GM18498 (cell line): ENCODE results near the gene METRNL.
"Not testable (repeated sequence)": the region's sequence is repeated elsewhere in the genome, so short reads cannot be mapped to it uniquely, and the experiment has no call there.

Experiments
- ATAC-seq: cut with Tn5 transposase; IDR thresholded peaks from one replicate; pipeline ENCODE4 v1.9.1; 2021; ENCODE audit warnings: mild to moderate bottlenecking, moderate library complexity; ENCODE audit not compliant: unreplicated experiment

Gene METRNL

DNA sequence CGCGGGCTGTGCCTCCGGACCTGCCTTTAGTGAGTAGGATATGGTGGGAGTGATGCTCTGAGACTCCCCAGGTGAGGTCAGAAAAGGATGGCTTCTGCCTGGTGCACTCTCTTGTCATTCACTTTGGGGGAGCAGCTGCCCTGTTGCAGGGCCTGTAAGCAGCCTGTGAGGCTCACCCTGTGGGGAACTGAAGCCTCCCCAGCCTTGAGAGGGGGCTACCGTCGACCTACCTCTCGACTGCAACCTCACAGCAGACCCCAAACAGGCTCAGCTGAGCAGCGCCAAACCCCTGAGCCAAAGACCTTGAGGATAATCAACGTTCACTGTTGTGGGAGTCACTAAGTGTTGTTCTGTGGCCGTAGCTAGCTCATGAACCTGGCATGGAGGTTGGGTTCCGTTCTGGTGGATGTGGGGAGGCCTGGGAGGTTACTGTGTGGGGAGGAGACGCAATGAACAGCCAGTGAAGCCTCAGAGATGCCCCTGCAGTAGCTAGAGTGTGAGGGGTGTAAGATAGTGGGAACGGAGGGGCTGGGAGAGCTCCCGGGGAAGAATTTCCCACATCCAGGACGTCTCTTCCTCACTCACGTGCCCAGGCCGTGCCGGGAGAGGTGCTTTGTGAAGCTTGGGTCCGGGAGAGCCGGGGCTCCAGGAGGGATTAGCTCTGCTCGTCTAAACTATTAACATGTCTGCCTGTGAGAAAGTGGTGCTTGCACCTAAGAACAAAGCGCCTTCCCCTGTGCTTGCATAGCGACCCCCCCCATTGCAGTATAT lies 38.8 kb downstream of the METRNL start:
- no peak for ATAC-seq

DNA sequence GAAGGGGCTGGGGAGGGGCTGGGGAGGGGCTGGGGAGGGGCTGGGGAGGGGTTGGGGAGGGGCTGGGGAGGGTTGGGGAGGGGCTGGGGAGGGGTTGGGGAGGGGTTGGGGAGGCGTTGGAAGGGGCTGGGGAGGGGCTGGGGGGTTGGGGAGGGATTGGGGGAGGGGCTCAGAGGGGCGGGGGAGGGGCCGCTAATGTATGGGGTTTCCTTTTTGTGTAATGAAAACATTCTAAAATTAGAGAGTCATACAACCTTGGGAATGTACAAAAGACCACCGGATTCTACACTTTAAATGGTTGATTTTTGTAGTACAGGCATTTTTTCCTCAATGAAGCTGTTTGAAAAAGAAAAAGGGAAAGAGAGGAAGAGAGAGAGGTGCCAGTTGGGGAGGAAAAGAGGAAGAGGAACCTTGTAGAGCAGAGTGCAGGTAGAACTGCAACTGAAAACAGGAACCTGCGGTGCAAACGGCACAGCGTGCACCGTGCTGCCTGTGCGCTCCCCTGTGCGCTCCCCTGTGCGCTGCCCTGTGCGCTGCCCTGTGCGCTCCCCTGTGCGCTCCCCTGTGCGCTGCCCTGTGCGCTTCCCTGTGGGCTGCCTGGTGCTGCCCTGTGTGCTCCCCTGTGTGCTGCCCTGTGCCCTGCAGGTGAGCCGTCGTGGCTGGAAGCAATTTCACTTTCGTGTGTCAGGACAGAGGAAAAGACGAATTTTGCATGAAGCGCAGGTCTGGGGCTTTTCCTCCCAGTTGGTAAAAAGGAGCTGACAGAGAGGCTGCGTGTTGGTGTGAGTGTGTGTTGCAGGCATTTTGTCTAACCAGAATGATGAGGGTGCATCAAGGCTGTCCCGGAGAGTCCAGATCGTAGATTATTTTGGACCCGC lies 40.8 kb downstream of the METRNL start:
- ATAC-seq: no peak

DNA sequence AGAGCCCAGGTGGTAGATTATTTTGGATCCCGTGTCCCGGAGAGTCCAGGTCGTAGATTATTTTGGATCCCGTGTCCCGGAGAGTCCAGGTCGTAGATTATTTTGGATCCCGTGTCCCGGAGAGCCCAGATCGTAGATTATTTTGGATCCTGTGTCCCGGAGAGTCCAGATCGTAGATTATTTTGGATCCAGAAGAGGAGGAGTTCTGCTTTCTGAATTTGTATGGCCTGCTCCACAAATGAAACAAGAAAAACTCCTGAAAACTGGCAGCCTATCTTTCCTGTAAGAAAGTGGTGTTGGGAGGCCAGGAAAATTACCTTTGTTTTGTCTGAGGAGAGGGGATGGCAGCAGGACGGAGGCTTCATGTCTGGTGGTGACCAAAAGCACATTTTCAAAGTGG lies 42.1 kb downstream of the METRNL start:
- ATAC-seq: not testable (repeated sequence)

DNA sequence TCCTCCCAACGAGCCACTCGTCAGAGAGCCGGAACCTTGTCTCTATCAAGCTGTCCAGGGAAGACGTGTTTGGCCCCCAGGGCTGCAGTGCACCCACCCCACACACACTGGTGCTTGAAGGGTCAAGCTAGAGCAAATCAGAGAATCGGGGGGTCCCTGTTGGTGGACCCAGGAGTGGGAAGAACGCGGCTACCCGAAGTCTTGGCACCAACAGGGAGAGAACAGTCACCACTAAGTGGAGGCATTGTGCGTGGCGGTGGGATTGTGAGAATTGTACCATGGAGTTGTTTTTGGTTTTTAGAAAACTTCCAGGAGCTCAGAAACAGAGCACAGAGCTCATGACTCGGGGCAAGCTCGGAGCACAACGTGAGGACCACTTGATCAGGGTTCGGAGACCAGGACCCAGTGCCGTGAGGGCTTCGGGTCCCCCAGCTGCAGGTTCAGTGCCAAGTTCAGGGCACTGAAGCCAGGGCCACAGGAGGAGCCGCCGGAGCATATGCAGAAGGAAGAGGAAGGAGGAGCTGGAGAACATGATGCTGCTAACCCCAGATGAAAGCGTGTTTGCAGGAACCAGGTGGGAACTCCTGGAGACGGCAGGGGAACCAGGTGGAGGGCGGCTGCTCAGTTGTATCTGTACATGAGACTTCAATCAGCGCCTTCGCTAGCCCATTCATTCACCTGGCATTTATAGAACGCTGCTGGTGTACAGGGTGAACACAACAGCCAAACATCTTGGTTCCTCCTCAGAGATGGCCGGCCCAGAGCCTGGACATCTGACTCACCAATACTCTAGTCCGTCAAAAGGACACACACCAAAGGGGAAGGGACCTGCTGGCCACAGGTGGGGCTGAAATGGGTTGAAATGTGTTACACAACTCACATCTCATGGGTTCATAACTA lies 42.8 kb downstream of the METRNL start:
- no peak for ATAC-seq

DNA sequence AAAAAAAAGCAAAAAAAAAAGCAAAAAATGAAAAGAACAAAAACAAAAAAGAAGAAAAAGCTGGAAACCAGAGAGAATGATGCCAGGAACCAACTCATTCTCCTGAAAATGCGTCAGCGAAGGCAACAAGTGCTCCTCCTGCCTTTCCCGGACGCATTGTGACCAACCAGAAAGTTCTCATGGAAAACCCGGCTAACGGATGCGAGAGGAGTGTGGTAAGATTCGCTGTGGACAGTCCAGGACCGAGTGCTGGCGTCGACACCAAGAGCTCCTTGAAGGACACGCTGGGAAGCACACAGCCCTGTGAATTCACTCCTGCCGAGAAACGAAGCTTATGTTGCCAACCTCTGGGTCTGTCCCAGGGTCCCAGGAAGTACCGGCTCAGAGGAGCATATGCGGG lies 43.4 kb downstream of the METRNL start:
- no peak for ATAC-seq

DNA sequence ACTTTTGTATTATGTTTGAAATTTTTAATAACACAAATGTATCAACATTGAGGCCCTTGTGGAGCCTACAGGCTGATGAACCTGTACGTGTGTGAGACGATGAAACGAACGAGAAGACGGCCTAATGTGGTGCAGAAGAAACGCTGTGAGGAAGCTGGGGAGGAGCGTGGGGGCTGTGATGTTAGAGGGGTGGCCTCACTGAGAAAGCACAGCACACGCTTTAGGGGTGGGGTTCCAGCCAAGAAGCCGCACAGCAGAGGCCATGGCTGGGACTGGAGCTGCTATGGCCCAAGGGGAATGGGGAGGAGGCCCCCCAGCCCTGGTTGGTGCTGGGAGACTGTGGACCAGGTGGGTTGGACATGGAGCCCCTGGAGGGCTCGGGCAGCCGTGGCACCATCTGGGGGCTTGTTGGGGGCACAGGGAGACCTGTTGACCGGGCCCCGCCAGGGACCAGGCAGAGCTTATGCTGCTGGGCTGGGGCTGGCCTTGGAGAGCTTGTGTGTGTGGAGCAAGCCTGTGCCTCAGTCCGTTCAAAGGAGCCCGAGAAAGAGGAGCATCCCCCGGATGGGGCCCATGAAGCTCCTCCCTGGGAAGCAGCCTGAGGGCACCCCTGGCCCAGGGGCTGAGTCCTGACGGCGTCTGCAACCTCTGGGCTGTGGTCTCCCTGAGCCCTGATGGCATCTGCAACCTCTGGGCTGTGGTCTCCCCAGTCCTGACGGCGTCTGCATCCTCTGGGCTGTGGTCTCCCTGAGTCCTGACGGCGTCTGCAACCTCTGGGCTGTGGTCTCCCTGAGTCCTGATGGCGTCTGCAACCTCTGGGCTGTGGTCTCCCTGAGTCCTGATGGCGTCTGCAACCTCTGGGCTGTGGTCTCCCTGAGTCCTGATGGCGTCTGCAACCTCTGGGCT lies 44.7 kb downstream of the METRNL start:
- no peak for ATAC-seq

DNA sequence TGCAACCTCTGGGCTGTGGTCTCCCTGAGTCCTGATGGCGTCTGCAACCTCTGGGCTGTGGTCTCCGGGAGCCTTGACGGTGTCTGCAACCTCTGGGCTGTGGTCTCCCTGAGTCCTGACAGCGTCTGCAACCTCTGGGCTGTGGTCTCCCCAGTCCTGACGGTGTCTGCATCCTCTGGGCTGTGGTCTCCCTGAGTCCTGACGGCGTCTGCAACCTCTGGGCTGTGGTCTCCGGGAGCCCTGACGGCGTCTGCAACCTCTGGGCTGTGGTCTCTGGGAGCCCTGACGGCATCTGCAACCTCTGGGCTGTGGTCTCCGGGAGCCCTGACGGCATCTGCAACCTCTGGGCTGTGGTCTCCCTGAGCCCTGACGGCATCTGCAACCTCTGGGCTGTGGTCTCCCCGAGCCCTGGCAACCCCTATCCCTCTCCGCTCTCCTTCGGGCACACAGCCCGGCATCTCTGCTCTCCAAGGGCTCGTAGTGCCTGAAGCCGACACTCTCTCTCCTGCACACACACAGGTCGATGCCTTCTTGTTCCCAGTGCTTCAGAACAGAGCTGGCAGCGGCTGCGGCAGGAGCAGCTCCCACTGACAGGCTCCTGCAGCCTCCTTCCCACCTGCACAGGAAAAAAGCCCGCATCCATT lies 45.6 kb downstream of the METRNL start:
- ATAC-seq: no peak

DNA sequence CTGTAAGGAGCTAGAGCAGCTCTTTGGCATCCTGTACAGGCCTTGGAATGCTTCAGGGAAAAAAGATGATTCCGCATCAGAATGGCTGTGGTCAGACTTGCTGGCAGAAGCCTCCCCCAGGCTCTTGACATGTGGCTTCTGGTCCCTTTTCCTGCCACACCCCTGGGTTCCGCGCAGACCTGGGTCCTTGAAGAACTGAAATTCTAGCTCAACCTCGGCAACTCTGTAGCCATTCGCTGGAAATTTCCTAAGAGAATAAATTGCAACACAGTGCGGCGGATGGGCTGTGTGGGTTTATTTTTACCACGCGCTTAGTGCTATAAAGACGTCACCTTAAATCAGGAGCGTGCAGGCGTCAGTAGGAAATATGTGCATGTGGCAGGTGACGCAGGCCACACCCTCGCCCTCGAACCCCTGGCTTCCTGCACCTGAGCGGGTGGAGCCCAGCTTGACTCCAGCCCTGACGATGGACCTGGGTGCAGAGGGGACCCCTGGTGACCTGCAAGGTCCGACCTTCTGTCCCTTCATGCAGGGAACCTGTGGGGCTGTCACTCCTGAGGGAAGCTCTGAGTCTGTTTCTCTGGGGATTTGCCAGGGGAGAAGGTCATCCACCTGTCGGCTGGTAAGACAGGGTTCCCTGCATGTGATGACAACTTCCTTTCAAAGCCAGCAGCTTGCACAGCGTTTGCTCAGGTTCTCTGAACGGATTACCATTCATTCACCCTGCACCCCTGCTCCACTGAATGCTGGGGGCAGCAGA lies 46.3 kb downstream of the METRNL start:
- ATAC-seq: no peak

DNA sequence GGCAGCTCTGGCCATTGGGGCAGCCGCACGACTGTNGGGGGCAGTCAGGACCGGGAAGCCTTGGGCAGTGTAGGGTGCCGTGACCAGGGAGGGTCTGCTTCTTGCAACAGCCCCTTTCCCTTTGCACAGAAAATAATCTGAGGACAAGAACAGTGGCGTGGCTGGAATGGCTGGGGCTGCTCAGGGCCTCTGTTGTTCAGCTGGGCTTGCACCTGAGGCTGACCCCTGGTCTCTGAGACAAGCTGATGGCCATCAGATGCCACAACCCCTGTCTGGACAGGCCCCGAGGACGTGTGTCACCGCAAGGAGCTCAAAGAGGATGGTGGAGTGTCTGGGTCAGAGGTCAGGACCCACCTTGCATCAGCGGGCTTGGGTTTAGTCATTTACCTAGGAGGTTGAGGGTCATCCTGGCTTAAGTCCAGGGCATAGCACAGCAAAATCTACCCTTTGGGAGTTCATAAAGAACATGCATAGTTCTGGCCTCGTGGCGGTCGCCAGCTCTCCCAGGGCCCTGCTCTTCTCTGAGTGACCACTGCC lies 46.9 kb downstream of the METRNL start:
- ATAC-seq: no peak

DNA sequence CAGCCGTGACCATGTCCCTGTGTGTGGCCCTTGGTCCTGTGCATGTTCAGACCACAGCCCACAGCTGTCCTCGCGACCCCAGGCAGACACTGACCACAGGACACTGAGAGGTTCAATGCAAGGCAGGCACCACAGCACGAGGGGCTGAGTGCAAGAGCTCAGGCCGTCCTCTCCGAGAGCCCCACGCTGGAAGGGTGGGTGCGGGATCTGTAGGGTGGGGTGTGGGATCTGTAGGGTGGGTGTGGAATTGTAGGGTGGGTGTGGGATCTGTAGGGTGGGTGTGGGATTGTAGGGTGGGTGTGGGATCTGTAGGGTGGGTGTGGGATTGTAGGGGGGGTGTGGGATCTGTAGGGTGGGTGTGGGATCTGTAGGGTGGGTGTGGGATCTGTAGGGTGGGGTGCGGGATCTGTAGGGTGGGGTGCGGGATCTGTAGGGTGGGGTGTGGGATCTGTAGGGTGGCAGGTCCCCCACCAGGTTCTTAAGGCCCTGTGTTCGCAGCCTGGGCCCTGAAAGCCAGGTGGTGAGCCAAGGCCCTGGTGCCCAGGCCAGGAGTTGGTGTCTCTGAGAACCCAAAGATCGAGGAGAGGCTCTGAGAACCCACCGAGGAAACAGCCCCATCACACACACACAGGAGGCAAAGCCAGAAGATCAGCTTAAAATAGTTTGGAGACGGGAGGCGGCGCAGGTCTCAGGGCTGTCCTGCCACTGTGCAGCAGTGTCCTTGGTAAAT lies 48.2 kb downstream of the METRNL start:
- no peak for ATAC-seq

DNA sequence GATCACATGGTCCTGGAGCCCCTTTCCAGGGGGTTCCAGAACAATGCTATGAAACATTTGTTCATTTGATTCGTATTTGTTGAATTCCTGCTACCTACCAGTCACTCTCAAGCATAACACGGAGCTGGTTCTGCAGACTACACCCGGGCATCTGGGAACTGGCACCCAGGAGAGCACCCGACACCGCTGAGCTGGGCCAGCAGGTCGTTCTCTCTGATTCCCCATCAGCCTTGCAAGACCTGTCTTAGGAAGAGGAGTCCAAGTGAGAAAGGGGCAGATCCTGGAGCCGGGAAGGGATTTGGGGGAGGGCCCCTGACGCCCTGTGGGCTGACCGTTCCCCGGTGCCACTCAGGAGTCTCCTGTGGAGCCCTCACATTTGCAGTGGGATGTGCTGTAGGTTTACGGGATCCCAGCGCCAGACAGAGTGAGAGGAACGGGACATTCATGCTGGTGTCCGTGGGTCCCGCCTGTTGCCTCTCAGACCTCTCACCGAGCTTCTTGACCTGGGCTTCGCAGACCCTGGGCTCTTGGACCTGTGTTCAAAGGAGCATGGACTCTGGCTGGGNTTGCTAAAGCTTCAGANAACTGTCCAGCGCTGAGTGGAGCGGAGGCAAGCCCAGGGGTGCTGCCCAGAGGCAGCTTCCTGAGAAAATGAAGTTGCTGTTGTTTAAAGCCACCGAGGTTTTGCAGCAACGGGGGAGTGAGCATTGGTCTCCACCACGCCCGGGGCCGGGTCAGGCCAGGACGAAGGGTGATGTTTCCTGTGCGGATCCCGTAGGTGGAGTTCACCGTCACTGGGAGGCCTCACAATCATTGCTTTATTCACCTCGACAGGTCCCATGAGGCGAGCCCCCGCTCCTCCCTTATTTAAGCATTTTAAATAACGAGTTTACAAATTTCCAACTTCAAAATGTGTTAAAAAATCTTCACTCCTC lies 49.2 kb downstream of the METRNL start:
- no peak for ATAC-seq

DNA sequence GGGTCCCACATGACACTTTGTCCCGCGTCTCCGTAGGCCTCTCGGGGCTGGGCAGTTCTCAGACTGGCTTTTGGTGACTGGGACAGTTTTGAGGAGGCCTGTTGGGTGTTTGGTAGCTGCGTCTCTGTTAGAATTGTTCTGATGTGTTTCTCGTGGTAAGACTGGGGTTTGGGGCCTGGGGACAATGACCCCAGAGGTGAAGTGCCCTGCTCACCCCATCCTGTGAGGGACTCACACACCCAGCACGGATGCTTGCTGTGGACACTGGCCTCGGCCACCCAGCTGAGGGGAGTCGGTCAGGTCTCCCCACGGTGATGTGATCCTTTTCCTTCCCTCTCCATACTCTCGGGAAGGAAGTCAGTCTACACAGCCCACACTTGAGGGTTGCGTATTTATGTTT lies 50.3 kb downstream of the METRNL start:
- no peak for ATAC-seq

DNA sequence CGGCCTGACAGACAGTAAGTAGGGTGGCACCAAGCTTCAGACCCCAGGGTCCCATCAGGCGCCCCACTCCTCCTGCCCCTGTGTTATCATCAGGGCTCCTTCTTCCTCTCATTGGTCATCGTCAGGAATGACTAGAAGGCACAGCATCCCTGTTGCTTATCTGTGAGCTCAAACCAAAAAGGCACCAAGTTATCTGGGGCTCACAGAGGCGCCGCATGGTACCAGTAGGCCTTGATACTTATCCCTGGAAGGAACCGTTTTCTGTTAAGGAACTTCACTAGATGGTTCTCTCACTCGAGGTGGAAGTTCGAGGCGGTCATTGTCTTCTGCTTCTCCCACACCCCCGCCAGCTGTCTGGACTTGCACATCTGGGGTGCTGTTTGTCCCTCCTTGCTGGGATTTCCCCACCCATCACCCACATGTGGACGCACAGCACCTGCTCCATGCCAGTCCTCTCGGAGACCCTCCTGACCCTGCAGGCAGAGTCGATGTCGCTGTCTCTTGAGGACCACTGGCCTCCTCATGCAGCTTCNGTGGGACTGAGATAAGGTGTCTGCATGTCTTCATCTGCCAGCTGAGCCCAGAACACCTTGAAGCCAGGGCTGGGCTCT lies 52.1 kb downstream of the METRNL start:
- ATAC-seq: no peak

DNA sequence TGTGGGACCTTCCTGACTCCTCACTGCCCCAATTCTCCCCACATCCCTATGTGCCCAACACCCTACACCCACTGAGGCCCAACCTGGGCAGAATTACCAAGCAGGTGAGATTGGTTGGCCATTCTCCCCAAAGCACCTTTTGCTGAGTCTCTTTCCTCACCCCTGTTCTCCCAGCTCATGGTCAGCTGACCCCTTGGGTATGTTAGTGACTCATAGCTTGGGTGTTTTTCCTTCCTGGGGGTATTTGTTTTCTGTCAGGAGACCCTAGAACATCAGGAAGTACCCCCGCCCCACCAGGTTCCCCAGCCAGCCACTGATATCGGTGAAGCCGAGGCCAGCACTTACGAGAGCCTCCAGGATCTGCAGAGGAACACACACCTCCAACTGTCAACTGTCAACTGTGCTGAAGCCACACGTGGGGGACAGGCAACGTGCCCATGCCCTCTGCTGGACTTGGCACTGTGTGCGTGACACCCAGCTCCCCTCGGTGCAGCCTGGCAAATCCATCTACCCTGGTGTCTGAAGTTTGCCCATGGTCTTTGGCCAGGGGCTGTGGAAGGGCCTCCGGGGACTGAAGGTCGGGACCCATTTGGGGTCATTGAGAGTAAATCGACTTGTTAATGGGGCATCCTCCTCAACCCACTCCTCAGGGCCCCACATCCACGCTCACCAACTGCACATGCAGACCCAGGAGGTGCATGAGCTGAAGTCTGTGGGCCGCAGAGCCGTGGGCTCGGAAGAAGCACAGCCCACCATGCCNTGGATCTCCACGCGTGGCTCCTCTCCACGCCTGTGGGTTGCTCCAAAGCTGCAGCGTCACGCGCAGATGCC lies 53.1 kb downstream of the METRNL start:
- ATAC-seq: no peak

DNA sequence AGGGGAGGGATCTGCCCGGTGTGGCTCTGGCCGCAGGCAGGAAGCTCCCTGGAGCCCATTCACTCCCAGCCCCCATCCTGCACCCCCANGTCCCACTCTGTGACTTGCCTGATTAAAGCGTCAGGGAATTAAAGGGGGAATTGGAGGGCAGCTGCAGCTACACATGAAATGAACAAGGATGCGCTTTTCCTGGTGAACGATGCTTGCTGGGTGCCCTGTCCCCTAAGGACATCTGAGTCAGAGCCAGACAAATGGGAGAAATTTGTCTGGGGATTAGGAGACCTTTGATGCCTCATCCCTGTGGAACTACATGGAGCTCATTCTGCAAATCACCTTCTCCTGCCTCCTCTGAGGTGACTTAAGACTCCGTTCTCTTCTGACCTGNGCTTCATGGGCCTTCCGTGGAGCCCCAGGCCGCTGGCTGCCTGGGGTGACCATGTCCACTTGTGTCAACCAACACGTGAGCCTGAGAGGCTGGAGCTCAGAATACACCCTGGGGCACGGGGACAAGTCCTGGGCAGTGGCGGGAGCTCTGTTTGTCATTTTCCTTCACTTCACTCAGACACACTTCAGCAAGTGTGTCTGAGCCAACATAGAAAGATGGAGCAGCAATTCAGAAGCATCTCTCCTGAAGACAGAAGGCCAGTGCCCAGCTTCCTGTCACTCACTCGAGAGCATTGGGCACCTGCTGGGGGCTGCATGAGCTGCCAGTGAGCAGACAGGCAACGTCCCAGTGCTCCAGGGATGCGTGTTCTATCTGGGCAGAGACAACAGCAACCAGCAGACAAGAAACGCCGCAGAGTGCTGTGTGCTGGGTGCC lies 54.1 kb downstream of the METRNL start:
- no peak for ATAC-seq
